HG02885 (cell line): ENCODE results near the gene FLOT1.
A peak's percentile ranks its signal among the peaks of the same experiment; 100 is the strongest.

Experiments used
- ATAC-seq: cut with Tn5 transposase; IDR thresholded peaks from one replicate; pipeline ENCODE4 v1.9.1; 2021; ENCODE audit warnings: mild to moderate bottlenecking; ENCODE audit not compliant: unreplicated experiment, poor library complexity

The FLOT1 gene

GRCh38 chr6:30684386-30685156, 57.9 kb downstream of the FLOT1 start:
- no peak for ATAC-seq

- no peak for ATAC-seq
These were observed 58.5 kb downstream of the FLOT1 start for GRCh38 chr6:30683980-30684338.

- no peak for ATAC-seq
These were observed 59.1 kb downstream of the FLOT1 start for GRCh38 chr6:30683183-30683979.

- ATAC-seq, result peak; percentile 48
These were observed 60.1 kb downstream of the FLOT1 start for GRCh38 chr6:30682143-30683117.

- ATAC-seq, result no peak
These were observed 60.7 kb downstream of the FLOT1 start for GRCh38 chr6:30681766-30682142.

GRCh38 chr6:30679765-30680535, 62.5 kb downstream of the FLOT1 start:
- ATAC-seq, result no peak

GRCh38 chr6:30678964-30679726, 63.3 kb downstream of the FLOT1 start:
- ATAC-seq, result peak; percentile 65
